ENCODE measurements around the gene SHC3. TPM values are rescaled to one million over a fixed set of nuclear protein-coding genes. Genes with fewer than 3 reads are reported as not detected.
A peak's percentile ranks its signal among the peaks of the same experiment; 100 is the strongest.

SHC3 gene
- total and polyA plus RNA-seq, 2 donors from 2014 or later, result 0.95 to 1.5 TPM

- Histone ChIP-seq H3K9ac (ENCODE audit: low read length in 3 of 3) (no peak overlapping the region), H3K9me3 (ENCODE audit: control insufficient read depth in 2 of 3, insufficient read depth in 1 of 3, low read length in 3 of 3) (no peaks in the 10 kb centered on the region), H3K4me1 (ENCODE audit: control insufficient read depth in 2 of 3, insufficient read depth in 2 of 3, low read depth in 1 of 3, low read length in 3 of 3) (peaks cover 0 to 4% (median 0%) of the 10 kb centered on the region in 3 donors), H3K27ac (ENCODE audit: low read depth in 2 of 2, low read length in 2 of 2) (no peak overlapping the region), H3K36me3 (ENCODE audit: control insufficient read depth in 2 of 3, insufficient read depth in 3 of 3, low read length in 3 of 3) (peaks cover 0 to 2% (median 0%) of the 10 kb centered on the region in 3 donors), H3K27me3 (ENCODE audit: control insufficient read depth, insufficient read depth, low read length) (no peaks in the 10 kb centered on the region), H3K4me3 (ENCODE audit: low read length in 3 of 3) (no peak overlapping the region)
- no peak for TF ChIP-seq CTCF (IDR thresholded peaks at IDR 0.05; ENCODE audit: borderline replicate concordance, extremely low read depth, insufficient read depth)
- DNase-seq (no peak), FAIRE-seq (no peak)
- intact Hi-C loops (cut with DNase I), result no loop called here
Measured at GRCh38 chr9:89008055-89008743, 170.4 kb downstream of the SHC3 start.

GRCh38 chr9:89006996-89007967 lies 171.3 kb downstream of the SHC3 start:
- H3K36me3 ChIP-seq (ENCODE audit: control insufficient read depth in 2 of 3, insufficient read depth in 3 of 3, low read length in 3 of 3), result peaks cover 0 to 4% (median 0%) of the 10 kb centered on the region in 3 donors
- no peak overlapping the region for H3K9ac ChIP-seq (ENCODE audit: low read length in 3 of 3)
- H3K27ac ChIP-seq (ENCODE audit: low read depth in 2 of 2, low read length in 2 of 2), result no peak overlapping the region
- FAIRE-seq, result no peak
- intact Hi-C loops (cut with DNase I), result no loop called here
- no peak overlapping the region for H3K4me3 ChIP-seq (ENCODE audit: low read length in 3 of 3)
- H3K4me1 ChIP-seq (ENCODE audit: control insufficient read depth in 2 of 3, insufficient read depth in 2 of 3, low read depth in 1 of 3, low read length in 3 of 3), result peaks cover 0 to 4% (median 0%) of the 10 kb centered on the region in 3 donors
- H3K27me3 ChIP-seq (ENCODE audit: control insufficient read depth, insufficient read depth, low read length), result no peaks in the 10 kb centered on the region
- peak in 1 of 5 donors; percentile 4 for DNase-seq
- no peaks in the 10 kb centered on the region for H3K9me3 ChIP-seq (ENCODE audit: control insufficient read depth in 2 of 3, insufficient read depth in 1 of 3, low read length in 3 of 3)
- no peak for TF ChIP-seq CTCF (IDR thresholded peaks at IDR 0.05; ENCODE audit: borderline replicate concordance, extremely low read depth, insufficient read depth)

- TF ChIP-seq CTCF (IDR thresholded peaks at IDR 0.05; ENCODE audit: borderline replicate concordance, extremely low read depth, insufficient read depth), result no peak
- FAIRE-seq (peak; percentile 3), DNase-seq (peak in 1 of 5 donors; percentile 37)
- Histone ChIP-seq H3K4me3 (ENCODE audit: low read length in 3 of 3) (no peak overlapping the region), H3K4me1 (ENCODE audit: control insufficient read depth in 2 of 3, insufficient read depth in 2 of 3, low read depth in 1 of 3, low read length in 3 of 3) (peaks cover 0 to 4% (median under 1%) of the 10 kb centered on the region in 3 donors), H3K27me3 (ENCODE audit: control insufficient read depth, insufficient read depth, low read length) (no peaks in the 10 kb centered on the region), H3K36me3 (ENCODE audit: control insufficient read depth in 2 of 3, insufficient read depth in 3 of 3, low read length in 3 of 3) (peaks cover 0 to 5% (median 0%) of the 10 kb centered on the region in 3 donors), H3K9me3 (ENCODE audit: control insufficient read depth in 2 of 3, insufficient read depth in 1 of 3, low read length in 3 of 3) (no peaks in the 10 kb centered on the region), H3K9ac (ENCODE audit: low read length in 3 of 3) (no peak overlapping the region), H3K27ac (ENCODE audit: low read depth in 2 of 2, low read length in 2 of 2) (no peak overlapping the region)
- intact Hi-C loops (cut with DNase I), result no loop called here
Measured at GRCh38 chr9:89006267-89006666, 172.4 kb downstream of the SHC3 start.

All from kidney (tissue), 14 donors.